Forelimb muscle (tissue), 1 donor: Measurements from ENCODE around the gene JAK3. TPM values are rescaled to one million over a fixed set of nuclear protein-coding genes. Genes with fewer than 3 reads are reported as not detected.
"Not testable (repeated sequence)": the region's sequence is repeated elsewhere in the genome, so short reads cannot be mapped to it uniquely, and the experiment has no call there.

ENCODE experiments used
- DNase-seq: peaks from one replicate; pipeline ENCODE4 v3.0.0-alpha.2; 2013; ENCODE audit warnings: low read depth
- polyA plus RNA-seq: library from polyadenylated mRNA; unstranded; fragments of 120-200 nt; gene quantifications from one replicate; pipeline ENCODE4 v1.2.1, GENCODE V29; 2013; ENCODE audit not compliant: insufficient read length

Gene JAK3
- polyA plus RNA-seq: 1.9 TPM

- no peak for DNase-seq
Measured at GRCh38 chr19:17847538-17848366, at the start of gene JAK3. Gene JAK3 (minus strand): TSS chr19:17847982. CDS start chr19:17844417, 3,565 bp downstream.

DNA sequence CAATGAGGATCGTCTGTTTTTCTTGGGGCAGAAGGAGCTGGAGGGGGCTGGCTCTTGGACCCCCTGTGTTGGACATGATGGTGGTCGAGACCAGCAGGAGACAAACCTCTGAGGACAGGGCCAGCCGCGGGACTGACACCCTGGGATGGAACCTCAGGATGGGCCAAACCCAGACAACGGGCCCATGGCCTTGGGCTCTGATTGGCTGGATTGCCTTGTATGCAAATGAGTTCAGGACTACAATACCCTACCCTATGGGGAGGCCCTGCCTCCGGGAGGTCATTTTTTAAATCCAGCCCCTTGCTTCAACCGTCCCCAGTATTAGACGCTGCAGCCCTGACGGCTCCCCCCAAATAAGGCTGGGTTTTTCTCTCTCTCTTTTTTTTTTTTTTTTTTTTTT is 46.0 kb upstream of the JAK3 start:
- DNase-seq: no peak

DNA sequence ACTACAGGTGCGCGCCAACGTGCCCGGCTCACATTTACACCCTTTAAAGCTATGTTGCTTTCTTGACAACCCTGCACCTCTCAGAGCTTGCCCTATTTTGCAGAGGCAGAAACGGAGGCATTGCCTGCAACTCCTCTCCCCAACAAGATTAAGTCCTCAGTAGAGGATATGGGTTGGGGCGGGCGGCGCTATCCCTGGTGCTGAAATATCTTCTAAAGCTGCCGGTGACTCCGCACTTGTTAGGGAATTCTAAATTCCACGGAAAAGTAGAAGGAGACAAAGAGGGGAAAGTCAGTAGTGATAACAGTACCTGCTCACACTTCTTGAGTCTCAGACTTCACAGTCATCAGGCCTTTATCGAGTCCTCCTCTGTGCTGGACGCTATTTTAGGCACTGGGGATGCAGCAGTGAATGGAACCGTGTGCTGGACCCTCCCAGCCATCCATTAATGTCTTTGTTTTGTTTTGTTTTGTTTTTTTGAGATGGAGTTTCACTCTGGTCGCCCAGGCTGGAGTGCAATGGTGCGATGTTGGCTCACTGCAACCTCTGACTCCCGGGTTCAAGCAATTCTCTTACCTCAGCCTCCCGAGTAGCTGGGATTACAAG is 41.9 kb upstream of the JAK3 start:
- DNase-seq: peak; percentile 1

- no peak for DNase-seq
Measured at GRCh38 chr19:17888260-17888659, 40.5 kb upstream of the JAK3 start.

DNA sequence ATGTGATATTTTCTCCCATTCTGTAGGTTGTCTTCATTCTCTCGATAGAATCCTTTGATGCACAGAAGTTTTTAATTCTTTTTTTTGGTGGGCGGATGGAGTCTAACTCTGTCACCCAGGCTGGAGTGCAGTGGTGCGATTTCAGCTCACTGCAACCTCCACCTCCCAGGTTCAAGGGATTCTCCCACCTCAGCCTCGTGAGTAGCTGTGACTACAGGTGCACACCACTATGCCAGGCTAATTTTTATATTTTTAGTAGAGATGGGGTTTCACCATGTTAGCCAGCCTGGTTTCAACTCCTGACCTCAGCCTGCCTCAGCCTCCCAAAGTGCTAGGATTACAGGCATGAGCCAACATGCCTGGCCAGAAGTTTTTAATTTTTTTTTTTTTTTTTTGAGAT is 39.4 kb upstream of the JAK3 start:
- not testable (repeated sequence) for DNase-seq

DNA sequence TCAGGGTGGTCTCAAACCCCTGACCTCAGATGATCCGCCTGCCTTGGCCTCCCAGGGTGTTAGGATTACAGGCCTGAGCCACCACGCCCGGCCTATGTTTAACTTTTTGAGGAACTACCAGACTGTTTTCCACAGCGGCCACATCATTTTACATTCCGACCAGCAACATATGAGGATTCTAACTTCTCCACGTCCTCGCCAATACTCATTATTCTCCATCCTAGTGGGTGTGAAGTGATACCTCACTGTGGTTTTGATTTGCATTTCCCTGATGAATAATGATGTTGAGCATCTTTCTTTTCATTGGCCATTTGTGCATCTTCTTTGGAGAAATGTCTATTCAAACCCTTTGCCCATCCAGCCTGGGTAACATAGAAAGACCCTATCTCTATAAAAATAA is 38.7 kb upstream of the JAK3 start:
- DNase-seq: no peak

DNA sequence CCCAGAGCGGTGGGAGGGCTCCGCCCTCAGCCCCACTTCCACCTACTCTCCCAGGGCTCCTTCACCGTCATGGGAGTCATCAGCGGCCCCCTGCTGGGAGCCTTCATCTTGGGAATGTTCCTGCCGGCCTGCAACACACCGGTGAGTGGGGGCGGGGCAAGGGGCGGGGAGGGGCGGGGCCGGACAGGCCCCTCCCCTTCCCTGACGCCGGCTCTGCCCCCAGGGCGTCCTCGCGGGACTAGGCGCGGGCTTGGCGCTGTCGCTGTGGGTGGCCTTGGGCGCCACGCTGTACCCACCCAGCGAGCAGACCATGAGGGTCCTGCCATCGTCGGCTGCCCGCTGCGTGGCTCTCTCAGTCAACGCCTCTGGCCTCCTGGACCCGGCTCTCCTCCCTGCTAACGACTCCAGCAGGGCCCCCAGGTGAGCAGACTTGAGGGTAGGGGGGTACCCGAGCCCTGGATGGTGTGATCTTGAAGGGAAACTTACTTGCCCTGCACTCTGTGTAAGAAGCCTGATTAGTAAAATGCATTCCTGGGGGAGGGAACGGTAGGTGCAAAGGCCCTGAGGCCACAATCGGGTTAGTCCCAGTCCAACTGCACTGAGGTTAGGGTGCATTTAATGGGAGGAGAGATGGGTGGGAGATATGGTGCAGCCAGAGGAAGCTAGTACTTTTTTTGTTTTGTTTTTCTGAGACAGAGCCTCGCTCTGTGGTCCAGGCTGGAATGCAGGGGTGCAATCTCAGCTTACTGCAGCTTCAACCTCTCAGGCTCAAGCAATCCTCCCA is 36.0 kb upstream of the JAK3 start:
- DNase-seq: no peak

DNA sequence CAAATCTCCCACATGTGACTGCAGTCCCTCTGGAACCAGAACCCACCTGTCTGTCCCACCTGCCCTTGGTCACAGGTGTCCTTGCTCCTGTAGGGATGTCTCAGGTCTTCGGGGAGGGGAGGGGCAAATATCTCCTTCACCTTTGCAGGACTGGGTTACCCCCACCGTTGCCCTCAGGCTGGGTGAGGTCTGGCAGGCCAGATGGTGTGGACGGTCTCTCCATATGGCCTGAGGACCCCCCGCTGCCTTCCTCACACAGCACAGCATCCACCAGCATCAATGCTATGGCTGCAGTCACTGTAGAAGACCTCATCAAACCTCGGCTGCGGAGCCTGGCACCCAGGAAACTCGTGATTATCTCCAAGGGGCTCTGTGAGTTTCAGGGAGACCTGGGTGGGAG is 33.9 kb upstream of the JAK3 start:
- DNase-seq: no peak

DNA sequence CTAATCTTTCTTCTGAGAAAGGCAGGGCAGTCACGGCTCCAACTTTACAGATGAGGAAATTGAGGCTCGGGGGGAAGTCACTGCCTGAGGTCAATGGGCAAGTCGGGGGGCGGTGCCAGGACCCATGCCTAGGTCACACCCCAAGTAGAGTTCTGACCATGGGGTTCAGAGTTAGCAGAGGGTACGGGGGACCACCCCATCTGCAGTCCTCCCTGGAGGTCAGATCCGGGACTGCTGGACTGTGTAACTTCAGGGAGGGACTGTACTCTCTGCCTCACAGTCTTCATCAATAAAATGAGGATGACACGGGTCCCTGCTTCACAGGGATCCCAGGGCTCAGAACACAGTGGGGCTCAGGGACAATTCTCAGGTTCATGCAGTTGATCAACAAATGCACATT is 31.7 kb upstream of the JAK3 start:
- no peak for DNase-seq

DNA sequence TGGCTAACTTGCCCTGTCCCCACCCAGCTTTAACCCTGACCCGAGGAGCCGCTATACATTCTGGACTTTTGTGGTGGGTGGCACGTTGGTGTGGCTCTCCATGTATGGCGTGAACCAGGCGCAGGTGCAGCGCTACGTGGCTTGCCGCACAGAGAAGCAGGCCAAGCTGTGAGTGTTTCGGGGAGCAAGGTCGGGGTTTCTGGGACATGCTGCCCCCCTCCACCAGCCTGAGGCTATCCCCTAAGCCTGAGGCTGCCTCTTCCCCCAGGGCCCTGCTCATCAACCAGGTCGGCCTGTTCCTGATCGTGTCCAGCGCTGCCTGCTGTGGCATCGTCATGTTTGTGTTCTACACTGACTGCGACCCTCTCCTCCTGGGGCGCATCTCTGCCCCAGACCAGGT is 29.9 kb upstream of the JAK3 start:
- DNase-seq: no peak

DNA sequence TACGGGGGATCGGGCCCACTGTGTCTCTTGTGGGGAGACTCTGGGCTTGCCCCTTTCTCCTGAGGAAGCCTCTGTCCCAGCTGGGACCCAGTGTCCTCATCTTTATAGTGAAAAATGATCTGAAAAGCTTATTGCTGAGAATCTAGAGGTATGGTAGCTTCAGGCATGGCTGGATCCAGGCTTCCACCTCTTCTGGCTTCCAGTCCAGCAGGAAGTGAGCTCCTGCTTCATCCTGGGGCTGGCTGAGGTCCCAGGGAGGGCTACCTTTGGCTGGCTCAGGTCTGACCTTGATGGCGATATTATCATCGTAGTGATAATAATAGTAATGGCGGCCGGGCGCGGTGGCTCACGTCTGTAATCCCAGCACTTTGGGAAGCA is 27.0 kb upstream of the JAK3 start:
- no peak for DNase-seq

GRCh38 chr19:17873786-17874757 is 26.3 kb upstream of the JAK3 start:
- no peak for DNase-seq

- DNase-seq: no peak
Measured at GRCh38 chr19:17872251-17873001, 24.6 kb upstream of the JAK3 start.

DNA sequence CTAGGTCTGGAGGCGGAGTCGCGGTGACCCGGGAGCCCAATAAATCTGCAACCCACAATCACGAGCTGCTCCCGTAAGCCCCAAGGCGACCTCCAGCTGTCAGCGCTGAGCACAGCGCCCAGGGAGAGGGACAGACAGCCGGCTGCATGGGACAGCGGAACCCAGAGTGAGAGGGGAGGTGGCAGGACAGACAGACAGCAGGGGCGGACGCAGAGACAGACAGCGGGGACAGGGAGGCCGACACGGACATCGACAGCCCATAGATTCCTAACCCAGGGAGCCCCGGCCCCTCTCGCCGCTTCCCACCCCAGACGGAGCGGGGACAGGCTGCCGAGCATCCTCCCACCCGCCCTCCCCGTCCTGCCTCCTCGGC is 24.1 kb upstream of the JAK3 start, which contains the start of gene SLC5A5:
SLC5A5 (plus strand) TSS at position 68 of the 373 bp plus-strand sequence. CDS start 375 bp downstream, outside the sequence.
- no peak for DNase-seq

- DNase-seq: no peak
Measured at GRCh38 chr19:17871032-17871877, 23.5 kb upstream of the JAK3 start.

DNA sequence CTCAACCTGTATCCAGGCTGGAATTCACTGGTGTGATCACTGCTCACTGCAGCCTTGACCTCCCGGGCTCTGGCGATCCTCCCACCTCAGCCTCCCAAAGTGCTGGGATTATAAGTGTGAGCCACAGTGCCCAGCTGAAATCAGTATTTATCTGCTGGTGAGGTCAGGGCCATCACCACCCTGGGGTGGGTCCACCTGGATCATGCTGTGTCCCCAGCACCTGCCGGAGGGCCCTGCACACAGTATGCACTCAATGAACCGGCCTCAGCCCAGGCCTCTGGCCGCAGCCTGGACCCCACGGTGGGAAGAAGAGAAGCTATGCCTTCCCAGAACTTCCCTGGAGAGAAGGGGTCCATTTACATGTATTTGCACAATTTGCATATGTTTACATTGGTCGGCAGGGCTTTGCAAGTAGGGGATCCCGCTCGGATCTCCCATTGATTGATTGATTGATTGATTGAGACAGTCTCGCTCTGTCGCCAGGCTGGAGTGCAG is 21.4 kb upstream of the JAK3 start:
- no peak for DNase-seq

DNA sequence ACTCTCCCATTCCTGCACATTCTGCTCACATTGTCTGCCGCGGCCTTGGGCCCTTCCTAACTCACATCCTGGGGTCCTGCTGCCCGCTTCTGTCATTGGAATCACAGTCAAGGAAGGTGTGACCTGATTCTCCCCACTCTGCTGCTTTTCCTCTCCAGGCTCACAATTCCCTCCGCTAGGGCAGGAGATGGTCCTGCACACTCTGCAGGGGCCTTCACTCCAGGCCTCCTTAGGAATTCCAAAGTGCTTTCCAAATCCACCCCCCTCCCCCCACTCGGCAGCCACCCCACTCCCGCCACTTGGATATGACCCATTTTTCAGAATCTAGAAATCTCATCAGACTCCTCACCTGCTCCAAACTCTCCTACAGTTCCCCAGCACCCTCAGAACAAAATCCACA is 20.9 kb upstream of the JAK3 start:
- DNase-seq: no peak

DNA sequence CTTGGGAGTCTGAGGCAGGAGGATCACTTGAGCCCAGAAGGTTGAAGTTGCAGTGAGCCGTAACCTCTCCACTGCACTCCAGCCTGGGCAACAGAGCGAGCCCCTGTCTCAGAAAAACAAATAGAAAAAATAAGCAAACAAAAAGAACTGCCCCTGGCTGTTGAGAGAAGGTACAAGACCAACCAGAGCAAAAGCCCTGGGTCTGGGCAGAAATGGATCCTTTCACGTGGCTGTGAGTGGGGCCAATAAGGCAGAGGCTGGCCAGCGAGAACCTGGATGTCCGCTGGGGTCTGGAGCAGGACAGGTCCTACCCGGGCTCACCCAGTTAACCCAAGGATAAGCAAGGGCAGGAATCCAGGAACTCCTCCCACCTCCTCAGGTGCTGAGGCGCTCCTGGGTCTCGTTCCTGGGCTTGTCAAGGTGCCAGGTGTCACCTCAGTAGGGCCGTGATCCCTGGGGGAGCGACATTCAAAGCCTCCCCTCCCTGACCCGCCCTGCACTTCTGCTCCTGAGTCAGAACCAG is 19.2 kb upstream of the JAK3 start:
- no peak for DNase-seq

- no peak for DNase-seq
Measured at GRCh38 chr19:17866312-17866963, 18.7 kb upstream of the JAK3 start.
